ENCODE data around the gene GABBR1.

- TF ChIP-seq POLR2AphosphoS5 (IDR thresholded peaks at IDR 0.05) = no peak
- TF ChIP-seq, protein P1, sequence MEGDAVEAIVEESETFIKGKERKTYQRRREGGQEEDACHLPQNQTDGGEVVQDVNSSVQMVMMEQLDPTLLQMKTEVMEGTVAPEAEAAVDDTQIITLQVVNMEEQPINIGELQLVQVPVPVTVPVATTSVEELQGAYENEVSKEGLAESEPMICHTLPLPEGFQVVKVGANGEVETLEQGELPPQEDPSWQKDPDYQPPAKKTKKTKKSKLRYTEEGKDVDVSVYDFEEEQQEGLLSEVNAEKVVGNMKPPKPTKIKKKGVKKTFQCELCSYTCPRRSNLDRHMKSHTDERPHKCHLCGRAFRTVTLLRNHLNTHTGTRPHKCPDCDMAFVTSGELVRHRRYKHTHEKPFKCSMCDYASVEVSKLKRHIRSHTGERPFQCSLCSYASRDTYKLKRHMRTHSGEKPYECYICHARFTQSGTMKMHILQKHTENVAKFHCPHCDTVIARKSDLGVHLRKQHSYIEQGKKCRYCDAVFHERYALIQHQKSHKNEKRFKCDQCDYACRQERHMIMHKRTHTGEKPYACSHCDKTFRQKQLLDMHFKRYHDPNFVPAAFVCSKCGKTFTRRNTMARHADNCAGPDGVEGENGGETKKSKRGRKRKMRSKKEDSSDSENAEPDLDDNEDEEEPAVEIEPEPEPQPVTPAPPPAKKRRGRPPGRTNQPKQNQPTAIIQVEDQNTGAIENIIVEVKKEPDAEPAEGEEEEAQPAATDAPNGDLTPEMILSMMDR (IDR thresholded peaks at IDR 0.05) = no peak
Observed at GRCh38 chr6:29663300-29664042, 30.5 kb upstream of the GABBR1 start.
